Osteoblast (primary cell): ENCODE measurements around the gene RFC4. TPM values are rescaled to one million over a fixed set of nuclear protein-coding genes. Genes with fewer than 3 reads are reported as not detected.
A peak's percentile ranks its signal among the peaks of the same experiment; 100 is the strongest.

ENCODE experiments used
- DNase-seq: peaks from one replicate; pipeline ENCODE4 v3.0.0; 2011; ENCODE audit warnings: low spot score, mixed read lengths; ENCODE audit not compliant: insufficient read length; ENCODE audit errors: missing footprints
- H2AFZ ChIP-seq: 2 replicates; pipeline ENCODE4 v1.6.0; 2011; ENCODE audit warnings: mild to moderate bottlenecking, low read length
- H3K27ac ChIP-seq: 2 replicates; pipeline ENCODE4 v1.5.1; 2011; ENCODE audit warnings: mild to moderate bottlenecking, low read depth, low read length, moderate library complexity
- H3K27me3 ChIP-seq: 2 replicates; pipeline ENCODE4 v1.6.0; 2012; ENCODE audit warnings: mild to moderate bottlenecking, control low read depth, inconsistent platforms, low read length, moderate library complexity; ENCODE audit not compliant: insufficient read depth
- H3K36me3 ChIP-seq: 2 replicates; pipeline ENCODE4 v1.5.1; 2011; ENCODE audit warnings: mild to moderate bottlenecking, low read length, control low read depth, moderate library complexity; ENCODE audit not compliant: insufficient read depth
- H3K4me1 ChIP-seq: 2 replicates; pipeline ENCODE4 v1.5.1; 2011; ENCODE audit warnings: mild to moderate bottlenecking, low read length, control low read depth, moderate library complexity; ENCODE audit not compliant: insufficient read depth
- H3K4me2 ChIP-seq: 2 replicates; pipeline ENCODE4 v1.6.0; 2011; ENCODE audit warnings: mild to moderate bottlenecking, low read length; ENCODE audit not compliant: insufficient read depth
- H3K4me3 ChIP-seq: fragments of 200-600 bp; sonication (generic); 3 replicates; pipeline ENCODE4 v1.5.1; 2012; ENCODE audit warnings: mild to moderate bottlenecking, low read length, inconsistent platforms; ENCODE audit not compliant: insufficient read depth
- H3K79me2 ChIP-seq: 2 replicates; pipeline ENCODE4 v1.6.0; 2012; ENCODE audit warnings: mild to moderate bottlenecking, low read length, control low read depth, inconsistent platforms; ENCODE audit not compliant: insufficient read depth
- H3K9me3 ChIP-seq: 2 replicates; pipeline ENCODE4 v1.5.1; 2011; ENCODE audit warnings: low read depth, low read length, control low read depth
- H4K20me1 ChIP-seq: 2 replicates; pipeline ENCODE4 v1.6.0; 2012; ENCODE audit warnings: mild to moderate bottlenecking, low read length, control low read depth; ENCODE audit not compliant: insufficient read depth
- CTCF ChIP-seq: IDR thresholded peaks from 2 replicates; pipeline ENCODE4 v1.5.1; 2011; ENCODE audit warnings: mild to moderate bottlenecking, low read depth, low read length, moderate library complexity; ENCODE audit errors: extremely low read depth
- total RNA-seq: library from RNA; depleted of rRNA; stranded (reverse); fragments of >200 nt; gene quantifications from 2 replicates; pipeline ENCODE4 v1.2.3, GENCODE V29; 2012

Gene RFC4
- total RNA-seq, 1 donor = 18.1 TPM

DNA sequence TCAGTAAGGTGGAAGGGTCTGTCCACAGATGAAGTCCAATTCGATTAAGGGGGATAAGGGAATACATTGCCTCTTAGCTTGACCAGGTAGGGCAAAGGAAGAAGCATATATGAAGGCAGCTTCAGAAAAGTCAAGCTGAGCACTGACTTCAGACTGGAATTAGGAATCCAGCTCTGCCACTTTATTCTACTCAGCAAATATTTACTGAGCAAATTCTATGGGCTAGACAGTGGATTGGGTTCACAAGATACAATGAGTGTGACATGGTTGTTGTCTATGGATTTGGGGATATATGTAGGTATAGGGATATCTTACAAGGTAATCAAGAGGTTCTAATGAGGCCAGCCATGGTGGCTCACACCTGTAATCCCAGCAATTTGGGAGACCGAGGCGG is 36.8 kb upstream of the RFC4 start:
- Histone ChIP-seq H3K4me2 (no peak overlapping the region), H3K4me3 (no peak overlapping the region), H4K20me1 (no peaks in the 10 kb centered on the region), H3K4me1 (peaks cover 4% of the 10 kb centered on the region), H3K9me3 (no peaks in the 10 kb centered on the region), H3K27me3 (peaks cover 26% of the 10 kb centered on the region), H2AFZ (no peak overlapping the region), H3K79me2 (no peaks in the 10 kb centered on the region), H3K36me3 (no peaks in the 10 kb centered on the region), H3K27ac (no peak overlapping the region)
- TF ChIP-seq CTCF = no peak
- DNase-seq = no peak

- H2AFZ ChIP-seq = peak within 1 kb of the TSS; percentile 8
- H3K4me2 ChIP-seq = no peak within 1 kb of the TSS
- no peak for DNase-seq
- no peak for TF ChIP-seq CTCF
- peaks cover 4% of the 10 kb centered on the region for H3K4me1 ChIP-seq
- H3K27ac ChIP-seq = no peak within 1 kb of the TSS
- H3K9me3 ChIP-seq = no peaks in the 10 kb centered on the region
- H3K4me3 ChIP-seq = no peak within 1 kb of the TSS
- H3K27me3 ChIP-seq = peaks cover 26% of the 10 kb centered on the region
- H4K20me1 ChIP-seq = no peaks in the 10 kb centered on the region
- no peaks in the 10 kb centered on the region for H3K79me2 ChIP-seq
- no peaks in the 10 kb centered on the region for H3K36me3 ChIP-seq
Measured at GRCh38 chr3:186842426-186843038, 36.2 kb upstream of the RFC4 start, which contains the start of gene ADIPOQ. Gene ADIPOQ (plus strand): TSS chr3:186842710. CDS start chr3:186853059, 10,349 bp downstream.

DNA sequence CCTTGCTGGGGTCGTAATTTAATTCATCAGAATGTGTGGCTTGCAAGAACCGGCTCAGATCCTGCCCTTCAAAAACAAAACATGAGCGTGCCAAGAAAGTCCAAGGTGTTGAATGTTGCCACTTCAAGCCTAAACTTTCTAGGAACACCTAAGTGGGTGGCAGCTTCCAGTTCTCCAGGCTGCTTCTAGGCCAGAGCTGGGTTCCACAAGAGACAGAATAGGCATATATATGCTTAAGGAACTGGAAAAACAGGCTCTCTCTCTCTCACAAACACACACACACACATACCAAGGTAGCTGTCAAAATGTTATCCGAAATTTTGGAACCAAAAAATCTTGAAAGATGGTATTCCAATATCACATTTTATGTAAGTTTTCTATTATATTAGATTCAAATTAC is 35.3 kb upstream of the RFC4 start:
- H3K27ac ChIP-seq = no peak overlapping the region
- no peak overlapping the region for H3K4me2 ChIP-seq
- peaks cover 20% of the 10 kb centered on the region for H3K27me3 ChIP-seq
- H3K36me3 ChIP-seq = no peaks in the 10 kb centered on the region
- H3K9me3 ChIP-seq = no peaks in the 10 kb centered on the region
- no peak overlapping the region for H3K4me3 ChIP-seq
- H3K4me1 ChIP-seq = peaks cover 4% of the 10 kb centered on the region
- no peak for DNase-seq
- H4K20me1 ChIP-seq = no peaks in the 10 kb centered on the region
- TF ChIP-seq CTCF = no peak
- H2AFZ ChIP-seq = no peak overlapping the region
- H3K79me2 ChIP-seq = no peaks in the 10 kb centered on the region

- TF ChIP-seq CTCF = no peak
- Histone ChIP-seq H4K20me1 (no peaks in the 10 kb centered on the region), H3K4me3 (no peak overlapping the region), H2AFZ (no peak overlapping the region), H3K27ac (no peak overlapping the region), H3K9me3 (no peaks in the 10 kb centered on the region), H3K27me3 (peaks cover 15% of the 10 kb centered on the region), H3K4me2 (peak overlapping the region; percentile 45), H3K36me3 (no peaks in the 10 kb centered on the region), H3K79me2 (no peaks in the 10 kb centered on the region), H3K4me1 (peaks cover 4% of the 10 kb centered on the region)
- DNase-seq = no peak
Measured at GRCh38 chr3:186839874-186840641, 33.8 kb upstream of the RFC4 start.
